Ureter (tissue), 1 donor: ENCODE data around the gene EHMT1. TPM values are rescaled to one million over a fixed set of nuclear protein-coding genes. Genes with fewer than 3 reads are reported as not detected.
"Not testable (repeated sequence)": the region's sequence is repeated elsewhere in the genome, so short reads cannot be mapped to it uniquely, and the experiment has no call there.

ENCODE experiments used
- DNase-seq: peaks from one replicate; pipeline ENCODE4 v3.0.0-alpha.2; 2020; ENCODE audit warnings: low spot score
- total RNA-seq: library from RNA; stranded (reverse); gene quantifications from one replicate; pipeline ENCODE4 v1.2.4, GENCODE V29; 2023
- donor health status: DM: yes; HTN: yes; CAD: no.

The EHMT1 gene
- total RNA-seq, 1 donor from 2014 or later, result 126 TPM

DNA sequence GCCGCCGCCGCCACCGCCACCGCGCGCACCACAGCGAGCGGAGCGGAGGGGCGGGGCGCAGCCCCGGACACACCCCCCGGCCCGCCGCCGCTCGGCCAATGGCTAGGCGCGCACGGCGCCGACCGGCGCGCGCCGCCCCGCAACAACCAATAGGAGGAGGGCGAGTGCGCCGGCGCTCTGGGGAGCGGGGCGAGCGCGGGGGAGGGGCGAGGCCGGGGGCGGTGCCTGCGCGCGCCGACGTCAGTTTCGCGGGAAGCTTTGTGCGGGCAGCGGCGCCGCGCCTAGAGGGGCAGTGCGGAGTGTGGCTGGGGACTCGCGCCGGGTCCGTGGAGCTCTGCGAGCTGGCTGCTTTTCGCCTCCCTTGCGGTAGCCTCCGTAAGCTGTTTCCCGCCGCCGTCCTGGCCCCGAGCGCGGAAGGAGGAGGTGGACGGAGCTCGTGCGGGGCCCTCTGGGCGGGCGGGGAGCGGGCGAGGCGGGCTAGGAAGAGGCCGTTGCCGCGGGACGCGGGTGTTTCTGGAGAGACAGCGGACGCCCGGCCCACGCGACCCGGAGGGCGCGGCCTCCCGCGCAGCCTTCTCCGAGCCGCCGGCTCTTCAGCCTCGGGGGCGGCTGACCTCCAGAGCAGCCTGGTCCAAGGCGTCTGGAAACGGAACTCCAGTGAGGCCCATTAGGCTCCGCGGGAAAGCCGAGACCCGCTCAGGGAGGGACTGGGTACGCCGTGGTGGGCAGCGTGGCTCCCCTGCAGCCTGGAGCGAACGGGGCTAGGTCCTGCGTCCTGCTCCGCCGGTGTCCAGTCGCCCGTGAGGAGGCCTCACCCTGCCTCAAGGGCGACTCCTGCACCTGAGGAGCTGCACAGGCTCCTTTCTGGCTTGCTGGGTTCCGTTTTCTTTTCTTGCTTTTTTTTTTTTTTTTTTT is 28.1 kb upstream of the EHMT1 start, which contains the start of gene ZMYND19:
TSS of gene ZMYND19 (minus strand) at position 44 of the 915 bp plus-strand sequence. CDS start 249 bp downstream, outside the sequence.
- peak; percentile 91 for DNase-seq

GRCh38 chr9:137592767-137593166 is 26.0 kb upstream of the EHMT1 start:
- DNase-seq, result no peak

GRCh38 chr9:137593176-137593575 is 25.6 kb upstream of the EHMT1 start:
- DNase-seq, result no peak

GRCh38 chr9:137596577-137596976 is 22.2 kb upstream of the EHMT1 start:
- not testable (repeated sequence) for DNase-seq

DNA sequence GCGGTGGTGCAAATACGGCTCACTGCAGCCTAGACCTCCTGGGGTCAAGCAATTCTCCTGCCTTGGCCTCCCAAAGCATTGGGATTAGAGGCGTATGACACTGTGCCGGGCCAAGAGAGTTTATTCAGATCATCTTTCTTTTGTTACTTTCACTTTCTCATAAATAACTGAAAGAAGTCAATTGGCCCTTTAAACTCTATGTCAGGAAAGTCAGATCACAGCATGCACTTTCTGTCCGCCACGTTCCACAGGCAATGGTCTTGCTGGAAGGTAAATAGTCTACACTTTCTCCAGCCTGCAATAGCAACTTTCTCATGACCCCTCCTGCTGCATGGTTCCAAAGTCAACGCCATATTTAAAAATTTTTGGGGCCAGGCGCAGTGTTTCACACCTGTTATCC is 19.9 kb upstream of the EHMT1 start:
- DNase-seq, result no peak

- DNase-seq, result no peak
Observed at GRCh38 chr9:137602661-137603060, 16.1 kb upstream of the EHMT1 start.

GRCh38 chr9:137603879-137604278 is 14.9 kb upstream of the EHMT1 start:
- DNase-seq, result no peak

- peak; percentile 67 for DNase-seq
Observed at GRCh38 chr9:137604345-137605086, 14.3 kb upstream of the EHMT1 start.

DNA sequence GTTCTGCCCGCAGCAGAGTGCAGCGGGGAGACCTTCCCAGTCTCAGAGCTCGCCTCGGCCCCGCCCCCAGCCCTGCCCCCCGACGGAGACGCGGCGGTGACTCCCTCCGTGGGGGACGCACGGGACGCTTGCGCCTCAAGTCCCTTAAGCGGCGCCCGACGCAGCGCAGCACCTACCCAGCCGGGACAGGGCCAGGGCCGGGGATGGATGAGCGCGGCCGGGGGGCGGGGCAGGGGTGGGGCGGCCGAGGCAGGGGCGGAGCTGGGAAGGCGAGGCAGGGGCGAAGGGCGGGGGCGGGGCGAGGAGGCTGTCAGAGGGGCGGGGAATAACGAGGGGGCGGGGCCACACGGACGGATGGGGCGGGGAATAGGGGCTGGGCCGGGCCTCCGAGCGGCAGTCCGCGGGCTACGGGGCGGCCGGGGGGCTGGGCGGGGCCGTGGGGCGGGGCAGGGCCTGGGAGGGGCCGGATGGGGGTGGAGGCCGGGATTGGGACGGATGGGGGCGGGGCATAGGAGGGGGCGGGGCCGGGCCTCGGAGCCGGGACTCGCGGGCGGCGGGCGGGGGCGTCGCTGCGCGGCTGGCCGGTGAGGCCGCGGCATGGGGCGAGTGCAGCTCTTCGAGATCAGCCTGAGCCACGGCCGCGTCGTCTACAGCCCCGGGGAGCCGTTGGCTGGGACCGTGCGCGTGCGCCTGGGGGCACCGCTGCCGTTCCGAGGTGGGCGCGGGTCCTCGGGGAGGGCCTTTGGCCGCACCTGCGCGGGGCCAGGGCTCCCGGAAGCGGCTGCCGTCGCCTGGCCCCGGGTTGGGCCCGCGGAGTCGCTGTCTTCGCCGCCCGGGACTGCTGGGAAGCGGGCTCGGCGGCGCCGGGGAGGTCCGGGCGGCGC is 13.4 kb upstream of the EHMT1 start, which contains the start of gene ARRDC1:
TSS of gene ARRDC1 (plus strand) at position 566 of the 884 bp plus-strand sequence. CDS start at position 598, 32 bp downstream.
- peak; percentile 92 for DNase-seq

GRCh38 chr9:137606005-137606621 is 12.7 kb upstream of the EHMT1 start:
- DNase-seq, result no peak

DNA sequence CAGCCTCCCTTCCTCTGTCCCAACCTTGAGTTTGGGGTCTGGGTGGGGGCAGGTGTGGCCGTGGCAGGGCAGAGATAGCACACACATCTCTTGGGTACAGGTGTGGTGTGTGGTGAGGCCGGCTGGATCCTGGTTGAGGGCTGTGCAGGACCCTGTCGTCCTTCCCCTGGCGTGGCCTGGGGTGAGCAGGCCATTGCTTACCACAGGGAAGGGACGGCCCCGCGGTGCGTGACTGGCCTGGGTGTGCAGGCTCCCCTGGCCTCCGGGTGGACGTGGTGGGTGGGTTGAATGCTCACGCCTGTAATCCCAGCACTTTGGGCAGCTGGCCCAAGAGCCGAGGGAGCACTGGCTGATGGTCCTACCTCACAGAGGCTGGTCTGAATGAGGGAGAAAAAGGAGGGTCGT is 12.1 kb upstream of the EHMT1 start:
- DNase-seq, result no peak

- no peak for DNase-seq
Observed at GRCh38 chr9:137607141-137607857, 11.5 kb upstream of the EHMT1 start.

DNA sequence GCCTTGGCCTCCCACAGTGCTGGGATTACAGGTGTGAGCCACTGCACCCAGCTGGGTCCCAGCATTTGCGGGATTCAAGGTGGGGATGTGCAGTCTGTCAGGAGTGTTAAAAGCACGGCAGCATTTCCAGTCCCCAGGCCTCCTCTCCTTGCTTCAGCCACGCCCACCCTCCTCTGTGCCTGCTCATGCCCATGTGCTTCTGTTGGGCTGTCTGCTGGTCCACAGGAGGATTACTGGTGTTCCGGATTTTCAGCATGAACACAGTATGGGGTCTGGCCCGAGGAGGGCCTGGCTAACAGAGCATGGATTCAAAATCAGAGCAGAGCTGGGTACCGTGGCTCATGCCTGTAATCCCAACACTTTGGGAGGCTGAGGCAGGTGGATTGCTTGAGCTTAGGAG is 7.9 kb upstream of the EHMT1 start:
- no peak for DNase-seq

DNA sequence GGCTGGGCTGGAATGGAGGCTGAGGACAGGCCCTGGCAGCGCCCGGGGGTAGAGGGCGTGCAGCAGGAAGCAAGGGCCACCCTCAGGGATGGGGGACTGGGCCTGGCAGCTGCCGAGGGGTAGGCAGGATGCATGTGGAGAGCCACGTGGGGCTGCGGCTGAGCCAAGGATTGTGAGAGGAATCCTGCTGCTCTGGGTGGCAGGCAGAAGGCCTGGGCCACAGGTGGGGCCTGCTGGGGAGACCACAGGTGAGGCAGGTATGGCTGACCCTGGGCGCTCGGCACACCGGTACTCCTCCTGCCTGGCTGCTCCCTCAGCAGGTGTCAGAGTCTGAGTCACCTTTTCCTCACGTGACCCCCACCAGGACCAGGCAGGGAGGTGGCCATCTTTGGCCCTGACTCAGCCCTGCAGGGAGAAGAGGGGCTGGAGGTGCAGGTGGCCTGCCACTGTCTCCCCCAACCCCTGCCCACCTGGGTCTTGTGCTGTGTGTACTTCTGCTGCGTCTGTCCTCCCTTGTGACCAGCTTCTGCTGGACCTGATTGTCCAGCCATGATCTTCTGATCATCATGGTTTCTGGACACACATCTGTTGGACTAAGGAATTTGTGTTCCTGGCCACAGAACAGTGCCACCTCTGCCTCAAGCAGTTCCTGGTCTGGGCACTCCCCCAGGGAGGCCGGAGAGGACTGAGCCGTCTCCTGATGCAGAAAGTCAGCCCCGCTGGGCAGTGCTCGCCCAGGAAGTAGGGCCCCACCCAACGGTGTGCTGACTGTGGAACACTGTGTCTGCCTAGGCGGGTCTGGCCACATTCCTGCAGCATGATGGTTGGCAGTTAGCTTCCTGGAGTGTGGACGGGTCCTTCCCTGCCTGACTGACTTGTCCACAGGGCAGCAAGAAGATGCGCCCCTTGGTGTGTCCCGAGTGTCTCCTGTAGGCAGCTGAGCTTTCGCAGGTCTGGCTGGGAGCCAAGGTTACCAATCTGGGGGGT is 6.9 kb upstream of the EHMT1 start:
- peak; percentile 92 for DNase-seq

GRCh38 chr9:137612741-137613142 is 6.1 kb upstream of the EHMT1 start:
- no peak for DNase-seq

DNA sequence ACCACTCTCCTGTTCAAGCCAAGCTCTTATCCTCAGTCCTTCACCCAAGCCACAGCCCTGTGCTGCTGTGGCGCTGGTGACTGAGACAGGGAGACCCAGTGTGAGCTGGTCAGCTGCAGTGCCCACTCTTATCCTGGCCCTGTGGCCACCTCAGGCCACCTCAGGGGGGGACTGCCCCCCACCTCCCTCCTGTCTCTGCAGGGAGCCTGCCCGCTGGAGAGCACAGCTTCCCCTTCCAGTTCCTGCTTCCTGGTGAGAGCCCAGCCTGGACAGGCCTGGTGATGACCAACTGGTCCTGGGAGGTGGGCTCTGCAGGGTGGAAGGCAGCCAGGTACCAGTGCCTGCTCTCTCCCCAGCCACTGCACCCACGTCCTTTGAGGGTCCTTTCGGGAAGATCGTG is 5.5 kb upstream of the EHMT1 start:
- DNase-seq, result no peak

- DNase-seq, result no peak
Observed at GRCh38 chr9:137613738-137614523, 4.9 kb upstream of the EHMT1 start.

DNA sequence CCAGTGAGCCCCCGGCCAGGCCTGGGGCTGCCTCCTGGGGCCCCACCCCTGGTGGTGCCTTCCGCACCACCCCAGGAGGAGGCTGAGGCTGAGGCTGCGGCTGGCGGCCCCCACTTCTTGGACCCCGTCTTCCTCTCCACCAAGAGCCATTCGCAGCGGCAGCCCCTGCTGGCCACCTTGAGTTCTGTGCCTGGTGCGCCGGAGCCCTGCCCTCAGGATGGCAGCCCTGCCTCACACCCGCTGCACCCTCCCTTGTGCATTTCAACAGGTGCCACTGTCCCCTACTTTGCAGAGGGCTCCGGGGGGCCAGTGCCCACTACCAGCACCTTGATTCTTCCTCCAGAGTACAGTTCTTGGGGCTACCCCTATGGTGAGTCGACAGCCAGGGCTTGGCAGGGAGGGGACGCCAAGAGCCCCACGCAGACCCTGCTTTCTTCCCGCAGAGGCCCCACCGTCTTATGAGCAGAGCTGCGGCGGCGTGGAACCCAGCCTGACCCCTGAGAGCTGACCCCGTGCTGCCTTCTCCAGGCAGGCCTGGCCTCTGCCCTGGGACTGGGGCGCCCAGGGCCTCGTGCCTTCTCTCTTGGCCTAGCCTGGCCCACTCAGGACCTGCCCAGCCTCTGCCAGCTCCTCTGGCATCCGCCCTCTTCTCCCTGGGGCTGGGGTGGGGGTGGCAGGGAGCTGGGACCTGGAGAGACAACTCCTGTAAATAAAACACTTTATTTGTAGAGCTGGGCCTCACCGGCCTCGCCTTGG is 4.0 kb upstream of the EHMT1 start:
- no peak for DNase-seq
